ENCODE data around the gene SPAG4.

DNA sequence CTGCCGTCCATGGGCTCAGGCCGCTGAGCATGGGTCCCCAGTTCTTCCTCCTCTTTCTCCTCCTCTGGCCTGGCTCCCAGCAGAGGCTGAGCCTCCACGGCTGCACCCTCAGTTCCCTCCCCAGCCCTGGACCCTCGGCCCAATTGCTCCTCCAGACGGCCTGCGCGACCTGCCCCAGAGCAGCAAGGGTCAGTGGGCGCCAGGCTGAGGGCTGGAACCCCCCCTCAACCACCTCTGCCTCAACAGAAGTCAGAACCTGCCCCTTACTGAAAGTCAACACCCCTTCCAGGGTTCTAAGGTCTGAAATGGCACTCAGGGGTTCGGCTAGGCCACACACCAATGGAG lies 15.9 kb upstream of the SPAG4 start:
- TF ChIP-seq, protein P1, sequence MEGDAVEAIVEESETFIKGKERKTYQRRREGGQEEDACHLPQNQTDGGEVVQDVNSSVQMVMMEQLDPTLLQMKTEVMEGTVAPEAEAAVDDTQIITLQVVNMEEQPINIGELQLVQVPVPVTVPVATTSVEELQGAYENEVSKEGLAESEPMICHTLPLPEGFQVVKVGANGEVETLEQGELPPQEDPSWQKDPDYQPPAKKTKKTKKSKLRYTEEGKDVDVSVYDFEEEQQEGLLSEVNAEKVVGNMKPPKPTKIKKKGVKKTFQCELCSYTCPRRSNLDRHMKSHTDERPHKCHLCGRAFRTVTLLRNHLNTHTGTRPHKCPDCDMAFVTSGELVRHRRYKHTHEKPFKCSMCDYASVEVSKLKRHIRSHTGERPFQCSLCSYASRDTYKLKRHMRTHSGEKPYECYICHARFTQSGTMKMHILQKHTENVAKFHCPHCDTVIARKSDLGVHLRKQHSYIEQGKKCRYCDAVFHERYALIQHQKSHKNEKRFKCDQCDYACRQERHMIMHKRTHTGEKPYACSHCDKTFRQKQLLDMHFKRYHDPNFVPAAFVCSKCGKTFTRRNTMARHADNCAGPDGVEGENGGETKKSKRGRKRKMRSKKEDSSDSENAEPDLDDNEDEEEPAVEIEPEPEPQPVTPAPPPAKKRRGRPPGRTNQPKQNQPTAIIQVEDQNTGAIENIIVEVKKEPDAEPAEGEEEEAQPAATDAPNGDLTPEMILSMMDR (IDR thresholded peaks at IDR 0.05) = no peak
- no peak for TF ChIP-seq EZH2 (IDR thresholded peaks at IDR 0.05)
